Gastroesophageal sphincter (tissue), 4 donors: Measurements from ENCODE around the gene KLHL11. TPM values are rescaled to one million over a fixed set of nuclear protein-coding genes. Genes with fewer than 3 reads are reported as not detected.
"Not testable (repeated sequence)": the region's sequence is repeated elsewhere in the genome, so short reads cannot be mapped to it uniquely, and the experiment has no call there.

ENCODE experiments used
- ATAC-seq: fragments of 150-250 bp; one replicate; pipeline ENCODE4 v1.9.1; 2016; ENCODE audit warnings: mild to moderate bottlenecking, moderate library complexity
- H3K27ac ChIP-seq, 4 donors: fragments of 200-600 bp; sonication (generic) in 3 of 4; 1 replicate in 3 of 4; 2 replicates in 1 of 4; pipeline ENCODE4 v1.5.1; 2016 to 2019
- H3K27me3 ChIP-seq: fragments of 200-600 bp; sonication (generic); one replicate; pipeline ENCODE4 v1.5.1; 2019
- H3K36me3 ChIP-seq, 2 donors: fragments of 200-600 bp; sonication (generic); one replicate each; pipeline ENCODE4 v1.5.1; 2019; ENCODE audit warnings: control low read depth in 1 of 2
- H3K4me1 ChIP-seq, 3 donors: fragments of 200-600 bp; sonication (generic); 1 replicate in 2 of 3; 2 replicates in 1 of 3; pipeline ENCODE4 v1.5.1; 2016 to 2019; ENCODE audit warnings: control low read depth in 2 of 3
- H3K4me3 ChIP-seq, 2 donors: fragments of 200-600 bp; sonication (generic); one replicate each; pipeline ENCODE4 v1.5.1; 2019; ENCODE audit warnings: mild to moderate bottlenecking in 1 of 2, moderate library complexity in 1 of 2
- H3K9me3 ChIP-seq, 3 donors: fragments of 200-600 bp; sonication (generic); one replicate each; pipeline ENCODE4 v1.5.1; 2017 to 2019; ENCODE audit warnings: control low read depth in 2 of 3
- EP300 ChIP-seq: sonication (generic); formaldehyde crosslinking; IDR thresholded peaks from one replicate; pipeline ENCODE4 v1.6.1; 2017; ENCODE audit warnings: antibody characterized with exemption, mild to moderate bottlenecking
- POLR2A ChIP-seq, 2 donors: fragments of 450-650 bp; IDR thresholded peaks; one replicate each; pipeline ENCODE4 v1.6.1; 2017; ENCODE audit warnings: antibody characterized with exemption in 2 of 2, mild to moderate bottlenecking in 2 of 2, moderate library complexity in 1 of 2
- POLR2AphosphoS5 ChIP-seq: sonication (generic); formaldehyde crosslinking; IDR thresholded peaks from one replicate; pipeline ENCODE4 v1.6.1; 2017; ENCODE audit warnings: antibody characterized with exemption
- WGBS, 2 donors: methylation state at CpG; one replicate each; pipeline ENCODE4 v1.1.5; 2018; ENCODE audit warnings: low coverage in 1 of 2; 5-methylcytosine and 5-hydroxymethylcytosine counted together
- total RNA-seq, 4 donors: library from RNA; depleted of rRNA; stranded (reverse); fragments of >200 nt; gene quantifications; one replicate each; pipeline ENCODE4 v1.1.0, GENCODE V29; 2016
- TF ChIP-seq, protein P1 (sequence below), 4 experiments: fragments of 200-600 bp in 2 of 4; fragments of 450-650 bp in 2 of 4; sonication (generic) in 1 of 4; IDR thresholded peaks; one replicate each; pipeline ENCODE4 v1.5.1; 2017 to 2019; ENCODE audit warnings: antibody characterized with exemption in 4 of 4, mild to moderate bottlenecking in 2 of 4, moderate library complexity in 2 of 4

The KLHL11 gene
- total RNA-seq, 4 donors from 2014 or later = 17.5 to 32.7 (median 22.7) TPM

DNA sequence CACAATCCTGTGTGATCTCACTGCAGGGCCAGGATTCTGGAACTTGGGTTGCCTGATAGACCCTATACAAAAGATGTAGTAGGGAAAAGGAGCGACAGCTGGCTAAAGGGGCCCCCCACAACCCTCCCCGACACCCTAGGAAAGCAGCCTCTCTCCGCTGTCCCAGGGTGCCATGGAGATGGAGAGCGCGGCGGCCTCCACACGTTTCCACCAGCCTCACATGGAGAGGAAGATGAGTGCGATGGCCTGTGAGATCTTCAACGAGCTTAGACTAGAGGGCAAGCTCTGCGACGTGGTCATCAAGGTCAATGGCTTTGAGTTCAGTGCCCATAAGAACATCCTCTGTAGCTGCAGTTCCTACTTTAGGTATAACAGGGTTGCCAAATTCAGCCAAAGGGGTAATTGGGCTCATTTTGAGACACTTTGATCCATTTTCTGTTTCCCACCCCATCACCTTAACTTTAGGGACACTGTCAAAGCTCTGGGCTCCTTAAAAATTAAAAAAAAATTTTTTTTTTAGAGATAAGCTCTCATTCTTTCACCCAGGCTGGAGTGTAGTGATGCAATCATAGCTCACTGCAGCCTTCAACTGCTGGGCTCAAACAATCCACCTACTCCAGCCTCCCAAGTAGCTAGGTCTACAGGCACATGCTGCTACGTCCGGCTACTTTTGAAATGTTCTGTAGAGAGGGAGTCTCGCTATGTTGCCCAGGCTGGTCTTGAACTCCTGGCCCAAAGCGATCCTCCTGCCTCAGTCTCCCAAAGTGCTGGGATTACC is 27.3 kb downstream of the KLHL11 start, which contains the start of gene KLHL10:
KLHL10 (plus strand) TSS at position 65 of the 778 bp plus-strand sequence; CDS start at position 173, 108 bp downstream.
- no peaks in the 10 kb centered on the region for H3K27me3 ChIP-seq
- H3K27ac ChIP-seq = peak within 1 kb of the TSS in 3 of 4 donors; percentile 90 to 93 (median 90)
- peaks cover 0 to 22% (median 3%) of the 10 kb centered on the region in 3 donors for H3K4me1 ChIP-seq
- TF ChIP-seq, protein P1, sequence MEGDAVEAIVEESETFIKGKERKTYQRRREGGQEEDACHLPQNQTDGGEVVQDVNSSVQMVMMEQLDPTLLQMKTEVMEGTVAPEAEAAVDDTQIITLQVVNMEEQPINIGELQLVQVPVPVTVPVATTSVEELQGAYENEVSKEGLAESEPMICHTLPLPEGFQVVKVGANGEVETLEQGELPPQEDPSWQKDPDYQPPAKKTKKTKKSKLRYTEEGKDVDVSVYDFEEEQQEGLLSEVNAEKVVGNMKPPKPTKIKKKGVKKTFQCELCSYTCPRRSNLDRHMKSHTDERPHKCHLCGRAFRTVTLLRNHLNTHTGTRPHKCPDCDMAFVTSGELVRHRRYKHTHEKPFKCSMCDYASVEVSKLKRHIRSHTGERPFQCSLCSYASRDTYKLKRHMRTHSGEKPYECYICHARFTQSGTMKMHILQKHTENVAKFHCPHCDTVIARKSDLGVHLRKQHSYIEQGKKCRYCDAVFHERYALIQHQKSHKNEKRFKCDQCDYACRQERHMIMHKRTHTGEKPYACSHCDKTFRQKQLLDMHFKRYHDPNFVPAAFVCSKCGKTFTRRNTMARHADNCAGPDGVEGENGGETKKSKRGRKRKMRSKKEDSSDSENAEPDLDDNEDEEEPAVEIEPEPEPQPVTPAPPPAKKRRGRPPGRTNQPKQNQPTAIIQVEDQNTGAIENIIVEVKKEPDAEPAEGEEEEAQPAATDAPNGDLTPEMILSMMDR (IDR thresholded peaks at IDR 0.05) = no peak
- TF ChIP-seq EP300 (no peak), POLR2A (IDR thresholded peaks at IDR 0.05) (no peak), POLR2AphosphoS5 (no peak)
- WGBS, 2 donors = 96 to 98% methylated on average over 10 to 13 of the region's 15 CpGs
- H3K36me3 ChIP-seq = peaks cover 0 to 4% of the 10 kb centered on the region in 2 donors
- ATAC-seq = no peak
- no peaks in the 10 kb centered on the region for H3K9me3 ChIP-seq
- peak within 1 kb of the TSS; percentile 87 to 93 for H3K4me3 ChIP-seq

DNA sequence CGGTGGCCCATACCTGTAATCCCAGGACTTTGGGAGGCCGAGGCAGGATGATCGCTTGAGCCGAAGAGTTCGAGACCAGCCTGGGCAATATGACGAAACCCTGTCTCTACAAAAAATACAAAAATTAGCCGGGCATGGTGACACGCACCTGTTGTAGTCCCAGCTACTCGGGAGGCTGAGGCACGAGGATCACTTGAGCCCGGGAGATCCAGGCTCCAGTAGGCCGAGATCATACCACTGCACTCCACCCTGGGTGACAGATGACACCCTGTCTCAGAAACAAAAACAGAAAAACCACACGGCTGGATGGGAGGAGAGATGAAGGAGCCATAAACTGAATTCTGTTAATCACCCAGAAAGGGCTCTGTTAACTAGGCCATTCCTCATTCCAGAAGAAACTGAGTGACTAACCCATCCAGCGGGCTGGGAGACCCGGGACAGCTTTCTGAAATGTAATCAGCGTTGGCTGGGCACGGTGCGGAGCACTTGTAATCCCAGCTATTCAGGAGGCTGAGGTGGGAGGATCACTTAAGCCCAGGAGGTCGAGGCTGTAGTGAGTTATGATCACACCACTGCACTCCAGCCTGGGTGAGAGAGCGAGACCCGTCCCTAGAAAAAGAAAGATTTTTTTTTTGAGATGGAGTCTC is 28.6 kb downstream of the KLHL11 start:
- ATAC-seq = no peak
- TF ChIP-seq, protein P1 (IDR thresholded peaks at IDR 0.05) = no peak
- TF ChIP-seq EP300 = no peak
- no peak for TF ChIP-seq POLR2A (IDR thresholded peaks at IDR 0.05)
- no peak for TF ChIP-seq POLR2AphosphoS5
- 38 to 41% methylated on average over 9 to 15 of the region's 21 CpGs for WGBS, 2 donors

DNA sequence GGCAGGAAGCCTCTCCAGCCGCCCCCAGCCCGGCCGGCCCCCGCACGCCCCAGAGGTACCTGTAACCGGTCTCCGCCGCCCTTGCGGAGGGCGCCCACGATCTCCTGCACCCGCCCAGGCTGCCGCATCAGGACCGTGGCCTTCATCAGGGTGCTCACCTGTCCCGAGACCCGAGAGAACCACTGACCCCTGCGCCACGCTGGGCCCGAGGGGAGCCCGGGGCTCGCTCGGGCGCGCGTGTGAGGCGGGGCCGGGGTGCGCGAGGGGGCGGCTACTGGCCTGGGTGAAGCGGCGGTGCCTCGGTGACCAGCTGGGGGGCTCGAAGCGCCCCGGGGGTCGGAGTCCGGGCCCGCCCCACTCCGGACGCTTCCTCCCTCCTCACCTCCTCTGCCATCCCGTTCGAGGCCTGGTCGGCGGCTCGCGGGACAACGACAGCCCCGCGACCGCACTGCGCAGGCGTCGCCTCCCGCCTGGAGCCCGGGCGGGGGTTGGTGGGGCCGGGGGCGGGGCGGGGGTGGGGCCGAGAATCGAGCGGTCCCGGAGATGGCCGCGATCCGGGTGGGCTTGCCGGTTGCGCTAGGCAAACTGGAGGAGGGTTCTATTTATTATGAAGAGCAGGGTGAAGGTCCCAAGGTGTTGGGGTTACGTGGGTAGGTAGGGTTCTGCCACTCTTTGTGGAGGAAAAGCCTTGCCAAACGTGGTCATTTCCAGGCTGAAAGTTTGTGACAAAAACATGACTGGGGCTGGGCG is 29.2 kb downstream of the KLHL11 start, which contains the start of gene NT5C3B:
NT5C3B (minus strand) TSS at position 433 of the 750 bp plus-strand sequence; CDS start at position 394, 39 bp downstream.
- peak within 1 kb of the TSS; percentile 72 to 93 (median 90) for H3K27ac ChIP-seq
- 0 to 20% methylated on average over 1 to 3 of the region's 72 CpGs for WGBS, 2 donors
- ATAC-seq = peak; percentile 92
- H3K9me3 ChIP-seq = no peaks in the 10 kb centered on the region
- peak within 1 kb of the TSS; percentile 87 to 93 for H3K4me3 ChIP-seq
- peaks cover 0 to 24% of the 10 kb centered on the region in 2 donors for H3K36me3 ChIP-seq
- no peaks in the 10 kb centered on the region for H3K27me3 ChIP-seq
- TF ChIP-seq POLR2AphosphoS5 (peak; percentile 65), POLR2A (IDR thresholded peaks at IDR 0.05) (peak; percentile 39 to 40)
- TF ChIP-seq, protein P1 (IDR thresholded peaks at IDR 0.05) = no peak
- H3K4me1 ChIP-seq = peaks cover 0 to 22% (median 3%) of the 10 kb centered on the region in 3 donors

More for the DNA sequence above, 28.6 kb downstream of the KLHL11 start:
- no peaks in the 10 kb centered on the region for H3K27me3 ChIP-seq
- peaks cover 0 to 22% (median 3%) of the 10 kb centered on the region in 3 donors for H3K4me1 ChIP-seq
- peak overlapping the region; percentile 87 to 93 for H3K4me3 ChIP-seq
- no peaks in the 10 kb centered on the region for H3K9me3 ChIP-seq
- peak overlapping the region; percentile 72 to 93 (median 90) for H3K27ac ChIP-seq
- H3K36me3 ChIP-seq = peaks cover 0 to 17% of the 10 kb centered on the region in 2 donors

DNA sequence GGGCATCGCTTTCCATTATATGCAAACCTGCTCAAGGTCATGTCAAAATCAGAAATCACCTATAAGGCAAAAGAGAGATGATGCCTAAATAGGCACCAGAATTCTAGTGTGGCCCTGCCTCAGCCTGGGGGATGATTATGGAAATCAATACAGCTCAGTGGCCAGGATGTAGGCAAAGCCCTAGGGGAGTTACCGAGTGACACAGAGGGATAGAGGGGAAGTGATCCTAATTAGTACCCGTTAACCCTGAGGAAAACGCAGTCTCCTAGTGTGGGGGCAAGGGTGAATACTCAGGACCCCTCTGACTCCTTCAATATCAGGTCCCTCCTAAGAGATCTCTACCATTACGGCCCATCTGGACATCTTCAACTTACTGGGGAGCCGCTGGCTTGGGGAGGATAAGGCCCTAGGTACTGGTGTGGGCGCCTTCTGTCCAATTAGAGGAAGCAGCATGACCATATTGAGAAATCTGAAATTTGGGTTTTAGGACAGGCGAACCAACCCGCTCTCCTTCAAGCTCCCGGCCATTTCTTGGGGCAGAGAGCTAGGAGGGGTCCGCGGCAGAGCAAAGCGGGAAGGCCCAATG is 29.9 kb downstream of the KLHL11 start:
- 30 to 38% methylated on average over 4 of the region's 13 CpGs for WGBS, 2 donors
- Histone ChIP-seq H3K27me3 (no peaks in the 10 kb centered on the region), H3K27ac (peak overlapping the region; percentile 72 to 93 (median 90)), H3K4me1 (peaks cover 0 to 22% (median 3%) of the 10 kb centered on the region in 3 donors), H3K4me3 (peak overlapping the region; percentile 87 to 93), H3K9me3 (no peaks in the 10 kb centered on the region), H3K36me3 (peaks cover 0 to 31% of the 10 kb centered on the region in 2 donors)
- TF ChIP-seq EP300 (no peak), POLR2AphosphoS5 (no peak), POLR2A (IDR thresholded peaks at IDR 0.05) (no peak)
- TF ChIP-seq, protein P1 (IDR thresholded peaks at IDR 0.05) = no peak
- peak; percentile 73 for ATAC-seq

DNA sequence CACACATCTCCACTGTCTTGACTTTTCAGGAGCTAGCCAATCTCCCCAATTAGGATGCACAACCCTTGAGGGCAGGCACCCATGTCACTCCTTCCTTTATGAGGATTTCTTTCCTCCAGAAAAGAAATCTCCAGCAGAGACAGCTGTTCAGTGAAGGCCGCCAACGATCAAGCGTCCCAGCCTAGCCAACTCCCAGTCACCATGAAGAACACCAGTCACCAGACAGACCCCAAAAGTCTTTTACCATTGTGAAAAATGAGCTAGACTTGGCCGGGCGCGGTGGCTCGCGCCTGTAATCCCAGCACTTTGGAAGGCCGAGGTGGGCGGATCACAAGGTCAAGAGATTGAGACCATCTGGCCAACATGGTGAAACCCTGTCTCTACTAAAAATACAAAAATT is 35.3 kb downstream of the KLHL11 start:
- H3K27ac ChIP-seq, H3K4me3 ChIP-seq, H3K9me3 ChIP-seq, H3K27me3 ChIP-seq, ATAC-seq: not testable (repeated sequence)
- Histone ChIP-seq H3K4me1 (peaks cover 0 to 12% (median 3%) of the 10 kb centered on the region in 3 donors), H3K36me3 (peaks cover 0 to 84% of the 10 kb centered on the region in 2 donors)
- 81% methylated on average over 9 of the region's 10 CpGs; no CpG with 5 or more reads in 1 of the 2 donors for WGBS, 2 donors
